SK-N-MC (cell line): Measurements from ENCODE around the gene GPR15.

ENCODE experiments used
- EZH2 ChIP-seq: fragments of 200-600 bp; sonication (generic); IDR thresholded peaks from one replicate; pipeline ENCODE4 v1.6.1; 2017; ENCODE audit warnings: antibody characterized with exemption
- POLR2AphosphoS5 ChIP-seq: IDR thresholded peaks from 2 replicates; pipeline ENCODE4 v1.6.1; 2012; ENCODE audit warnings: mild to moderate bottlenecking, low read depth, low read length, borderline replicate concordance

DNA sequence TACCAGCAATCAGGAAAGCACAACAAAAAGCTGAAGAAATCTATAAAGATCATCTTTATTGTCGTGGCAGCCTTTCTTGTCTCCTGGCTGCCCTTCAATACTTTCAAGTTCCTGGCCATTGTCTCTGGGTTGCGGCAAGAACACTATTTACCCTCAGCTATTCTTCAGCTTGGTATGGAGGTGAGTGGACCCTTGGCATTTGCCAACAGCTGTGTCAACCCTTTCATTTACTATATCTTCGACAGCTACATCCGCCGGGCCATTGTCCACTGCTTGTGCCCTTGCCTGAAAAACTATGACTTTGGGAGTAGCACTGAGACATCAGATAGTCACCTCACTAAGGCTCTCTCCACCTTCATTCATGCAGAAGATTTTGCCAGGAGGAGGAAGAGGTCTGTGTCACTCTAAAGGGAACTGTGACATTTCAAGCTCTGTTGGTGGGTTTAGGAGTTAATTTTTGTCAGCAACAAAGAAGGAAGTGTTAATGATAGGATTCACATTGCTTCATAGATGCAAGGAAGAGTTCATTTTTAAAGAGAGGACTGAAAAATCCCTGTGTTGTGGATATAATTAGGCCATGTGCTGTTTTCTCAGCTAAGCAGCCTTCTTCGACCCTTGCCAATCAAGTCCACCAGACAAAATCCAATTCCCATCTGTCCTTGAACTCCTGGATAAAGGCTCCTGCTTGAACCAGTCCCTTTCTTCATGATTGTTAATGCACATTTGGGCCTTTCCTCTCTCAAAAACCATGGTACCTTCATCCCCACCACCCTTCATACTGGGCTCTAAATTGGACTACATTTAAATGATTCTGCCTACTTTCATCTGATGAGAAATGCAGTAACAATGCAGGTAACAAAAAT, 1.2 kb downstream of the GPR15 start:
- TF ChIP-seq EZH2, result no peak
- no peak for TF ChIP-seq POLR2AphosphoS5
